Natural killer cell (primary cell): Measurements from ENCODE around the gene CDKN1C. TPM values are rescaled to one million over a fixed set of nuclear protein-coding genes. Genes with fewer than 3 reads are reported as not detected.

Source experiments
- ATAC-seq, 3 donors: fragments of 150-1000 bp in 2 of 3; fragments of 200-7000 bp in 1 of 3; cut with Tn5 transposase; 1 replicate in 1 of 3; 2 replicates in 2 of 3; pipeline ENCODE4 v1.10.0; 2021; ENCODE audit warnings: mild to moderate bottlenecking in 2 of 3, moderate library complexity in 2 of 3
- DNase-seq, 2 donors: peaks; one replicate each; pipeline versions ENCODE4 v3.0.0 to v3.0.0-alpha.2; 2013 to 2021; ENCODE audit warnings: mixed read lengths in 1 of 2
- H3K27ac ChIP-seq: one replicate; pipeline ENCODE4 v1.5.1; 2013; ENCODE audit warnings: mild to moderate bottlenecking, low read length
- H3K27me3 ChIP-seq: one replicate; pipeline ENCODE4 v1.6.1; 2013; ENCODE audit warnings: low read length; ENCODE audit not compliant: control insufficient read depth, insufficient read depth
- H3K36me3 ChIP-seq: one replicate; pipeline ENCODE4 v1.6.1; 2013; ENCODE audit warnings: low read length; ENCODE audit not compliant: control insufficient read depth, insufficient read depth
- H3K4me1 ChIP-seq: one replicate; pipeline ENCODE4 v1.6.1; 2013; ENCODE audit warnings: low read length; ENCODE audit not compliant: control insufficient read depth, insufficient read depth
- H3K4me3 ChIP-seq: one replicate; pipeline ENCODE4 v1.5.1; 2013; ENCODE audit warnings: low read length
- H3K9me3 ChIP-seq: one replicate; pipeline ENCODE4 v1.6.1; 2013; ENCODE audit warnings: low read length; ENCODE audit not compliant: control insufficient read depth, insufficient read depth
- H3K27ac Mint-ChIP-seq, 2 donors: one replicate each; pipeline ENCODE4 v1.8.0; 2022; ENCODE audit warnings: mild to moderate bottlenecking in 2 of 2, mixed read lengths in 2 of 2, moderate library complexity in 1 of 2
- H3K27me3 Mint-ChIP-seq, 2 donors: one replicate each; pipeline ENCODE4 v1.8.0; 2022; ENCODE audit warnings: low read depth in 2 of 2, mixed read lengths in 2 of 2
- H3K36me3 Mint-ChIP-seq: one replicate; pipeline ENCODE4 v1.8.0; 2022; ENCODE audit warnings: mixed read lengths
- H3K4me1 Mint-ChIP-seq, 2 donors: one replicate each; pipeline ENCODE4 v1.8.0; 2022; ENCODE audit warnings: mixed read lengths in 2 of 2
- H3K4me3 Mint-ChIP-seq: one replicate; pipeline ENCODE4 v1.8.0; 2022; ENCODE audit warnings: mild to moderate bottlenecking, moderate library complexity, mixed read lengths
- H3K9me3 Mint-ChIP-seq, 2 donors: one replicate each; pipeline ENCODE4 v1.8.0; 2022; ENCODE audit warnings: mixed read lengths in 2 of 2
- CTCF ChIP-seq: fragments of 200-600 bp; IDR thresholded peaks from one replicate; pipeline ENCODE4 v1.8.0; 2022; ENCODE audit warnings: antibody characterized with exemption
- WGBS: methylation state at CpG from one replicate; pipeline ENCODE4 v1.1.7; 2013; ENCODE audit warnings: missing lambda C conversion rate; ENCODE audit not compliant: insufficient coverage; 5-methylcytosine and 5-hydroxymethylcytosine counted together
- intact Hi-C: fragments of 100-400 bp; cut with micrococcal nuclease; formaldehyde crosslinking; loops from one replicate; pipeline ENCODE4 v1.14.2; 2022
- total RNA-seq, 4 donors: library from RNA; stranded (reverse); fragments of 120-200 nt in 1 of 4; gene quantifications; one replicate each; pipeline versions ENCODE4 v1.2.3 to v1.2.4, GENCODE V29; 2013 to 2022

The CDKN1C gene
- total RNA-seq, 3 donors from 2014 or later (not counting 1 experiment from before 2014, with no cell fraction given): 2.6 to 27.9 (median 6.3) TPM

DNA sequence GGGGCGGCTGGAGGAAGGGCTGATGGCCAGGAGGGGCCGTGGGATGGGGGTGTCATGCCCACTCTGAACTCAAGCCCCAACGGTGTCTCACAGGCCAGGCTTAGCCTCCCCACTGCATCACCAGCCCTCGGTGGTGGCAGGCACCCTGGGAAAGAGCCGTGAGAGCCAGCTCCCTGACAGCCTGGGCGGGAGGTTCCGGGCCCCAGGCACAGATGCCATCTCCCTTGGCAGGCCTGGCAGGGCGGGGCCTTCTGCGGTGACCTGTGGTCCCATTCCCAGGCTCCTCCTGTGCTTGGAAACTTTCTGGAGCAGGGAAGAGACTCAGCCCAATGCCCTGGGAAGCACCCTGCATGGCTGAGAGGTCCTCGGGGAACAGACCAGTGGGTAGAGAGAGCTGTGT is 38.8 kb upstream of the CDKN1C start:
- DNase-seq (no peak), ATAC-seq (no peak)
- Histone ChIP-seq H3K27me3 (peaks cover 16% of the 10 kb centered on the region), H3K4me1 (peaks cover 19% of the 10 kb centered on the region), H3K4me3 (no peak overlapping the region), H3K9me3 (no peaks in the 10 kb centered on the region), H3K27ac (no peak overlapping the region), H3K36me3 (no peaks in the 10 kb centered on the region)
- Mint-ChIP-seq H3K9me3 (no peaks in the 10 kb centered on the region), H3K4me1 (peaks cover 11 to 12% of the 10 kb centered on the region in 2 donors), H3K27me3 (peaks cover 10 to 14% of the 10 kb centered on the region in 2 donors), H3K27ac (no peak overlapping the region), H3K4me3 (no peak overlapping the region), H3K36me3 (no peaks in the 10 kb centered on the region)
- no peak for TF ChIP-seq CTCF
- WGBS: 91% methylated on average over 10 of the region's 10 CpGs
- intact Hi-C loops: no loop called here

DNA sequence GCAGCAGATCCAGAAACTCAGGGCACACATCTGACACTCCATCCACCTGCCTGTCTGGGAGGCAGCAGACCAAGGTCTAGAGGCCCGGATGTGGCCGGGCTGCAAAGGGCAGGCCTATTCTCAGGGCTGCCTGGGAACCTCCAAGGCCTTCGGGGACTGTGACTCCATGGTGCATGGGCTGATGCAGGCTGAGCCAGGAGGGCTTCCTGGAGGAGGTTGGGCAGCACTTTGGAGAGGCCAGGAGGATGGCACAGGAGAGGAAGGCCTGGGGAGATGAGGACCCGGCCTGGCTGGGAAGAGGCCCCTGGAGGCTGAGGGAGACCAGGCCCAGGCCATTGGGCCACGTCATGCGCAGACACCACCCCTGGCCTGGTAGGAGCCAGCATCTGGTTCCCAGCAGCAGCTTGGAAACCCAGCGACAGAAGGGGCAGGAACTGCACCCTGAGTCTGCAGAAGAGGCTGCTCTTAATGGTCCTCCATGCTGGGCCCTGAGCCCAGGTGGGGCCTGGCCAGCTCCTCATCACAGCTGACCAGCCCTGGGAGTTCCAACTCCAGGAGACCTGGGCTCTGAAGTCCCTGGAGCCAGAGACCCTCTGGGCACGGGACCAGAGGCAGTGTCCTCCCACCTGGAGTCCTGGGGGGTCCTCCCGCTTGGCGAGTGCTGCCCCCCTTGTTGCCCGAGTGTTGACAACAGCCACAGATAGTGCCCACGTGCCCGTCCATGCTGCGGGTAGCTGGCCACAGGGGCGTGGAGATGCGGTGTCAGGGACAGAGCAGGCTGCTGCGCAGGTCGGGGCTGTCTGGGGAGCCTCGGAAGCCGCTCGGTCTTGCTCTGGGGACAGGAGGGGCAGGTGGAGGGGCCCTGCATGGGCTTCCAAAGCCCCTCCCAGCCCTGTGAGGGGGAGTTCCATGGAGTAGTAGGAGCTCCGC is 38.1 kb upstream of the CDKN1C start:
- 93% methylated on average over 22 of the region's 22 CpGs for WGBS
- Mint-ChIP-seq H3K36me3 (no peaks in the 10 kb centered on the region), H3K27ac (no peak overlapping the region), H3K9me3 (no peaks in the 10 kb centered on the region), H3K27me3 (peaks cover 10 to 12% of the 10 kb centered on the region in 2 donors), H3K4me1 (peaks cover 11 to 12% of the 10 kb centered on the region in 2 donors), H3K4me3 (no peak overlapping the region)
- no peak overlapping the region for H3K27ac ChIP-seq
- no peak overlapping the region for H3K4me3 ChIP-seq
- no peak for DNase-seq
- no peaks in the 10 kb centered on the region for H3K9me3 ChIP-seq
- no peaks in the 10 kb centered on the region for H3K36me3 ChIP-seq
- H3K4me1 ChIP-seq: peaks cover 14% of the 10 kb centered on the region
- intact Hi-C loops: no loop called here
- TF ChIP-seq CTCF: no peak
- peaks cover 13% of the 10 kb centered on the region for H3K27me3 ChIP-seq
- ATAC-seq: no peak

DNA sequence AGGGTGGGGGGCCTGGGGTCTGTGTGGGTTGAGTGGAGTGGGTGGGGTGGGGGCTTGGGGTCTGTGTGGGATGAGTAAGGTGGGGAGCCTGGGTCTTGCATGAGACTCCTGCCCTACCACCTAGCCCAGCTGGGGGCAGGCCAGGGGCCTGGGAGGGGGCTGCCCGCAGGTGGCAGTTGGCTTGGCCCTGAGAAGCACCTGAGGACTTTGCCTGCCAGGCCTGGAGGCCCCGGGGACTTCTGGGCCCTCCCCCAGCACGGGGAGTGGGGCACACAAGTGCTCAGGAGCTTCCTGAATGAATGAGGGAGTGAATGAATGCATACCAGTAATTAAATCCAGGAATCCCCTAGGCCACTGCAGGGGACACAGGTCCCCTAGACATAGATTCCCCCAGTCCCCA is 37.1 kb upstream of the CDKN1C start:
- no peak overlapping the region for H3K27ac Mint-ChIP-seq
- intact Hi-C loops: no loop called here
- Histone ChIP-seq H3K9me3 (no peaks in the 10 kb centered on the region), H3K27me3 (peaks cover 4% of the 10 kb centered on the region), H3K27ac (no peak overlapping the region), H3K36me3 (no peaks in the 10 kb centered on the region), H3K4me1 (peaks cover 3% of the 10 kb centered on the region), H3K4me3 (no peak overlapping the region)
- H3K4me1 Mint-ChIP-seq: peaks cover 2% of the 10 kb centered on the region in 2 donors
- H3K9me3 Mint-ChIP-seq: no peaks in the 10 kb centered on the region
- ATAC-seq (no peak), DNase-seq (no peak)
- 84% methylated on average over 3 of the region's 3 CpGs for WGBS
- TF ChIP-seq CTCF: no peak
- no peak overlapping the region for H3K4me3 Mint-ChIP-seq
- H3K36me3 Mint-ChIP-seq: no peaks in the 10 kb centered on the region
- peaks cover 3 to 5% of the 10 kb centered on the region in 2 donors for H3K27me3 Mint-ChIP-seq
